ENCODE results near the gene TTL.
"Not testable (repeated sequence)": the region's sequence is repeated elsewhere in the genome, so short reads cannot be mapped to it uniquely, and the experiment has no call there.

The TTL gene

GRCh38 chr2:112520234-112520783 is 38.4 kb downstream of the TTL start:
- 97% methylated on average over 7 of the region's 7 CpGs for WGBS
- Histone ChIP-seq H4K8ac (ENCODE audit: low read length) (no peak overlapping the region), H3K27ac (ENCODE audit: low read length, poor library complexity, severe bottlenecking) (no peak overlapping the region), H3K36me3 (ENCODE audit: control insufficient read depth in 1 of 2, insufficient read depth in 2 of 2, low read depth in 1 of 2, low read length in 2 of 2) (peaks cover 46 to 64% of the 10 kb centered on the region in 2 experiments), H2BK15ac (ENCODE audit: low read depth, poor library complexity, severe bottlenecking) (no peak overlapping the region), H4K91ac (ENCODE audit: low read length) (no peak overlapping the region), H3K9ac (ENCODE audit: low read length) (no peak overlapping the region), H3K18ac (ENCODE audit: low read depth in 1 of 2, low read length in 2 of 2) (no peak overlapping the region), H3K27me3 (ENCODE audit: control insufficient read depth in 1 of 2, insufficient read depth in 1 of 2, low read length in 2 of 2) (no peaks in the 10 kb centered on the region), H3K4me2 (ENCODE audit: low read length, poor library complexity, severe bottlenecking) (no peak overlapping the region), H3K4ac (ENCODE audit: low read depth in 1 of 2, low read length in 2 of 2) (no peak overlapping the region), H3K23ac (ENCODE audit: low read length in 2 of 2) (no peak overlapping the region), H3K9me3 (ENCODE audit: control insufficient read depth, low read length) (no peaks in the 10 kb centered on the region), H2AK5ac (ENCODE audit: low read length, severe bottlenecking) (no peak overlapping the region), H2BK5ac (ENCODE audit: low read depth, low read length, poor library complexity, severe bottlenecking) (no peak overlapping the region), H2AFZ (ENCODE audit: low read depth, low read length) (no peak overlapping the region), H2BK120ac (ENCODE audit: low read depth, low read length) (no peak overlapping the region), H3K79me1 (replicated peaks; ENCODE audit: low read length, poor library complexity, severe bottlenecking) (peaks cover 21% of the 10 kb centered on the region), H3K14ac (ENCODE audit: low read length in 2 of 2) (no peak overlapping the region), H2BK12ac (ENCODE audit: low read length in 2 of 2) (no peak overlapping the region), H3K4me1 (ENCODE audit: control insufficient read depth, insufficient read depth, low read depth, low read length) (no peaks in the 10 kb centered on the region), H3K4me3 (ENCODE audit: insufficient read depth in 1 of 2, low read depth in 1 of 2, low read length in 2 of 2) (no peak overlapping the region)
- DNase-seq = no peak

GRCh38 chr2:112523291-112523777 is 41.4 kb downstream of the TTL start:
- Histone ChIP-seq H4K91ac (ENCODE audit: low read length) (no peak overlapping the region), H2BK12ac (ENCODE audit: low read length in 2 of 2) (no peak overlapping the region), H3K18ac (ENCODE audit: low read depth in 1 of 2, low read length in 2 of 2) (no peak overlapping the region), H2BK120ac (ENCODE audit: low read depth, low read length) (no peak overlapping the region), H4K8ac (ENCODE audit: low read length) (no peak overlapping the region), H3K36me3 (ENCODE audit: control insufficient read depth in 1 of 2, insufficient read depth in 2 of 2, low read depth in 1 of 2, low read length in 2 of 2) (peaks cover 38 to 53% of the 10 kb centered on the region in 2 experiments), H2AK5ac (ENCODE audit: low read length, severe bottlenecking) (no peak overlapping the region), H3K79me1 (replicated peaks; ENCODE audit: low read length, poor library complexity, severe bottlenecking) (peaks cover 11% of the 10 kb centered on the region), H2BK15ac (ENCODE audit: low read depth, poor library complexity, severe bottlenecking) (no peak overlapping the region), H3K4me2 (ENCODE audit: low read length, poor library complexity, severe bottlenecking) (no peak overlapping the region), H3K23ac (ENCODE audit: low read length in 2 of 2) (no peak overlapping the region), H3K27ac (ENCODE audit: low read length, poor library complexity, severe bottlenecking) (no peak overlapping the region), H3K4me1 (ENCODE audit: control insufficient read depth, insufficient read depth, low read depth, low read length) (no peaks in the 10 kb centered on the region), H3K14ac (ENCODE audit: low read length in 2 of 2) (no peak overlapping the region), H3K9me3 (ENCODE audit: control insufficient read depth, low read length) (no peaks in the 10 kb centered on the region), H3K4ac (ENCODE audit: low read depth in 1 of 2, low read length in 2 of 2) (no peak overlapping the region), H2AFZ (ENCODE audit: low read depth, low read length) (no peak overlapping the region), H3K27me3 (ENCODE audit: control insufficient read depth in 1 of 2, insufficient read depth in 1 of 2, low read length in 2 of 2) (no peaks in the 10 kb centered on the region), H3K9ac (ENCODE audit: low read length) (no peak overlapping the region), H3K4me3 (ENCODE audit: insufficient read depth in 1 of 2, low read depth in 1 of 2, low read length in 2 of 2) (no peak overlapping the region), H2BK5ac (ENCODE audit: low read depth, low read length, poor library complexity, severe bottlenecking) (no peak overlapping the region)
- WGBS = 91% methylated on average over 1 of the region's 3 CpGs
- no peak for DNase-seq

- H3K18ac ChIP-seq (ENCODE audit: low read depth in 1 of 2, low read length in 2 of 2); H4K91ac ChIP-seq (ENCODE audit: low read length); H2BK15ac ChIP-seq (ENCODE audit: low read depth, poor library complexity, severe bottlenecking); H2BK120ac ChIP-seq (ENCODE audit: low read depth, low read length); H3K23ac ChIP-seq (ENCODE audit: low read length in 2 of 2); H3K27me3 ChIP-seq (ENCODE audit: control insufficient read depth in 1 of 2, insufficient read depth in 1 of 2, low read length in 2 of 2); H4K8ac ChIP-seq (ENCODE audit: low read length); H3K4me2 ChIP-seq (ENCODE audit: low read length, poor library complexity, severe bottlenecking); H3K4me1 ChIP-seq (ENCODE audit: control insufficient read depth, insufficient read depth, low read depth, low read length); H3K27ac ChIP-seq (ENCODE audit: low read length, poor library complexity, severe bottlenecking); H3K9ac ChIP-seq (ENCODE audit: low read length); H3K14ac ChIP-seq (ENCODE audit: low read length in 2 of 2); H3K4me3 ChIP-seq (ENCODE audit: insufficient read depth in 1 of 2, low read depth in 1 of 2, low read length in 2 of 2); H3K9me3 ChIP-seq (ENCODE audit: control insufficient read depth, low read length); DNase-seq; H2BK5ac ChIP-seq (ENCODE audit: low read depth, low read length, poor library complexity, severe bottlenecking); H2AFZ ChIP-seq (ENCODE audit: low read depth, low read length); H2AK5ac ChIP-seq (ENCODE audit: low read length, severe bottlenecking); H3K4ac ChIP-seq (ENCODE audit: low read depth in 1 of 2, low read length in 2 of 2); H2BK12ac ChIP-seq (ENCODE audit: low read length in 2 of 2): not testable (repeated sequence)
- WGBS = no CpG with 5 or more reads among the region's 3 CpGs
- H3K36me3 ChIP-seq (ENCODE audit: control insufficient read depth in 1 of 2, insufficient read depth in 2 of 2, low read depth in 1 of 2, low read length in 2 of 2) = peaks cover 48 to 54% of the 10 kb centered on the region in 2 experiments
- H3K79me1 ChIP-seq (replicated peaks; ENCODE audit: low read length, poor library complexity, severe bottlenecking) = peaks cover 12% of the 10 kb centered on the region
Measured at GRCh38 chr2:112524276-112524675, 42.3 kb downstream of the TTL start.

GRCh38 chr2:112528541-112528940 is 46.6 kb downstream of the TTL start:
- no peak overlapping the region for H2BK12ac ChIP-seq (ENCODE audit: low read length in 2 of 2)
- H3K4me3 ChIP-seq (ENCODE audit: insufficient read depth in 1 of 2, low read depth in 1 of 2, low read length in 2 of 2) = no peak overlapping the region
- H3K4ac ChIP-seq (ENCODE audit: low read depth in 1 of 2, low read length in 2 of 2) = no peak overlapping the region
- peaks cover 9% of the 10 kb centered on the region for H3K79me1 ChIP-seq (replicated peaks; ENCODE audit: low read length, poor library complexity, severe bottlenecking)
- no peaks in the 10 kb centered on the region for H3K27me3 ChIP-seq (ENCODE audit: control insufficient read depth in 1 of 2, insufficient read depth in 1 of 2, low read length in 2 of 2)
- peaks cover 21 to 52% of the 10 kb centered on the region in 2 experiments for H3K36me3 ChIP-seq (ENCODE audit: control insufficient read depth in 1 of 2, insufficient read depth in 2 of 2, low read depth in 1 of 2, low read length in 2 of 2)
- H3K4me2 ChIP-seq (ENCODE audit: low read length, poor library complexity, severe bottlenecking) = no peak overlapping the region
- DNase-seq = no peak
- no peak overlapping the region for H3K14ac ChIP-seq (ENCODE audit: low read length in 2 of 2)
- H4K8ac ChIP-seq (ENCODE audit: low read length) = no peak overlapping the region
- H2AFZ ChIP-seq (ENCODE audit: low read depth, low read length) = no peak overlapping the region
- H3K9ac ChIP-seq (ENCODE audit: low read length) = no peak overlapping the region
- 97% methylated on average over 5 of the region's 5 CpGs for WGBS
- no peaks in the 10 kb centered on the region for H3K9me3 ChIP-seq (ENCODE audit: control insufficient read depth, low read length)
- H3K4me1 ChIP-seq (ENCODE audit: control insufficient read depth, insufficient read depth, low read depth, low read length) = peaks cover 2% of the 10 kb centered on the region
- H3K23ac ChIP-seq (ENCODE audit: low read length in 2 of 2) = no peak overlapping the region
- H3K27ac ChIP-seq (ENCODE audit: low read length, poor library complexity, severe bottlenecking) = no peak overlapping the region
- no peak overlapping the region for H4K91ac ChIP-seq (ENCODE audit: low read length)
- H2BK5ac ChIP-seq (ENCODE audit: low read depth, low read length, poor library complexity, severe bottlenecking) = no peak overlapping the region
- H2BK15ac ChIP-seq (ENCODE audit: low read depth, poor library complexity, severe bottlenecking) = no peak overlapping the region
- H2BK120ac ChIP-seq (ENCODE audit: low read depth, low read length) = no peak overlapping the region
- no peak overlapping the region for H2AK5ac ChIP-seq (ENCODE audit: low read length, severe bottlenecking)
- H3K18ac ChIP-seq (ENCODE audit: low read depth in 1 of 2, low read length in 2 of 2) = no peak overlapping the region

Measured in mesenchymal stem cell (in vitro differentiated cells and primary cell).